NCI-H2196 (cell line): ENCODE data around the gene MTCL1.

ENCODE experiments used
- DNase-seq: peaks from one replicate; lab custom pipeline; 2025; ENCODE audit not compliant: unreplicated experiment; lab: John Stamatoyannopoulos, UW

MTCL1 gene

GRCh38 chr18:8826971-8827370 is 121.6 kb downstream of the MTCL1 start:
- no peak for DNase-seq

GRCh38 chr18:8828300-8828699 is 122.9 kb downstream of the MTCL1 start:
- DNase-seq = no peak

GRCh38 chr18:8828798-8829197 is 123.4 kb downstream of the MTCL1 start:
- DNase-seq = no peak

- DNase-seq = no peak
Measured at GRCh38 chr18:8830067-8831060, 125.0 kb downstream of the MTCL1 start.

- no peak for DNase-seq
Measured at GRCh38 chr18:8831112-8831511, 125.8 kb downstream of the MTCL1 start.

- DNase-seq = no peak
Measured at GRCh38 chr18:8831531-8831930, 126.2 kb downstream of the MTCL1 start.

- no peak for DNase-seq
Measured at GRCh38 chr18:8833480-8833879, 128.1 kb downstream of the MTCL1 start.

- no peak for DNase-seq
Measured at GRCh38 chr18:8834881-8835280, 129.5 kb downstream of the MTCL1 start.

GRCh38 chr18:8835521-8835953 is 130.2 kb downstream of the MTCL1 start:
- no peak for DNase-seq

GRCh38 chr18:8839281-8839680 is 133.9 kb downstream of the MTCL1 start:
- DNase-seq = peak; percentile 48

- no peak for DNase-seq
Measured at GRCh38 chr18:8841781-8842485, 136.6 kb downstream of the MTCL1 start.

GRCh38 chr18:8842506-8842905 is 137.2 kb downstream of the MTCL1 start:
- DNase-seq = no peak

- no peak for DNase-seq
Measured at GRCh38 chr18:8843005-8843404, 137.6 kb downstream of the MTCL1 start.

GRCh38 chr18:8844721-8845148 is 139.4 kb downstream of the MTCL1 start:
- DNase-seq = peak; percentile 56

GRCh38 chr18:8845506-8845905 is 140.2 kb downstream of the MTCL1 start:
- no peak for DNase-seq

- DNase-seq = no peak
Measured at GRCh38 chr18:8847066-8847755, 141.9 kb downstream of the MTCL1 start.

- DNase-seq = no peak
Measured at GRCh38 chr18:8847900-8848299, 142.5 kb downstream of the MTCL1 start.

- no peak for DNase-seq
Measured at GRCh38 chr18:8848541-8848940, 143.2 kb downstream of the MTCL1 start.

- no peak for DNase-seq
Measured at GRCh38 chr18:8849696-8850095, 144.3 kb downstream of the MTCL1 start.

- DNase-seq = no peak
Measured at GRCh38 chr18:8851659-8852058, 146.3 kb downstream of the MTCL1 start.

GRCh38 chr18:8854550-8854949 is 149.2 kb downstream of the MTCL1 start:
- DNase-seq = no peak
